Upper lobe of right lung (tissue), 1 donor: Measurements from ENCODE around the gene DIS3L2. TPM values are rescaled to one million over a fixed set of nuclear protein-coding genes. Genes with fewer than 3 reads are reported as not detected.

Experiments used
- ATAC-seq: fragments of 200-7000 bp; cut with Tn5 transposase; one replicate; pipeline ENCODE4 v1.9.1; 2020; ENCODE audit warnings: mild to moderate bottlenecking, moderate library complexity
- DNase-seq: peaks from one replicate; pipeline ENCODE4 v3.0.0-alpha.2; 2020
- H3K27ac ChIP-seq: fragments of 200-600 bp; one replicate; pipeline ENCODE4 v1.8.0; 2022
- H3K27me3 ChIP-seq: fragments of 200-600 bp; one replicate; pipeline ENCODE4 v1.8.0; 2022; ENCODE audit warnings: mild to moderate bottlenecking
- H3K36me3 ChIP-seq: fragments of 200-600 bp; one replicate; pipeline ENCODE4 v1.8.0; 2022
- H3K4me1 ChIP-seq: fragments of 200-600 bp; one replicate; pipeline ENCODE4 v1.8.0; 2022
- H3K4me3 ChIP-seq: fragments of 200-600 bp; one replicate; pipeline ENCODE4 v1.8.0; 2022; ENCODE audit warnings: mild to moderate bottlenecking
- H3K9me3 ChIP-seq: fragments of 200-600 bp; one replicate; pipeline ENCODE4 v1.8.0; 2022
- intact Hi-C: fragments of 100-400 bp; cut with DNase I; formaldehyde crosslinking; loops from one replicate; pipeline ENCODE4 v1.11.0; 2022
- total RNA-seq: library from RNA; stranded (reverse); fragmentation: NEBNext Ultra II Directional; extraction: Animal tissue kit (Norgen Biotek cat#: 25700); gene quantifications from one replicate; pipeline ENCODE4 v1.2.1, GENCODE V29; 2021
- TF ChIP-seq, protein P1 (sequence below): fragments of 200-600 bp; IDR thresholded peaks from one replicate; pipeline ENCODE4 v1.8.0; 2022; ENCODE audit warnings: antibody characterized with exemption
- donor health status: DM: no; HTN: yes; CAD: no; lungs with severe emphysema.

Gene DIS3L2
- total RNA-seq, 1 donor from 2014 or later = 35.8 TPM

DNA sequence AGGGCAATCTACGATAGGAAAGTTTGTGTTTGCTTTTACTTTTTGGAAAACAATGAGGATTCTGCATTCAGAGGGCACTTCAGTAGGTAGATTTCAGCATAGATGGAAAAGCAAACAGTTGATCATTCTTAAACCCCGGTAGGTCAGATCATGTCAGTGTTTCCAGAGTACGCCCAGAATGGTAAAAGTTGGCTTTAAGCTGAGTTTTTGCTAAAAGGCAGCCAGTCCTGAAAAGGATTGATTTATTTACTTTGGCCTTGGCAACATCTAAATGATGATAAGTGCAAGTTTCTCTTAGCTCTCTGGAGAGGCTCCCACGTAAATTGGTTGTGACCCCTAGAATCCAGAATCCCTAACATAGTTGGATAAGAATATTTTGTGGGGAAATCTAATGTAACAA is 168.0 kb downstream of the DIS3L2 start:
- no peak overlapping the region for H3K27ac ChIP-seq
- H3K36me3 ChIP-seq = peaks cover 36% of the 10 kb centered on the region
- H3K27me3 ChIP-seq = no peaks in the 10 kb centered on the region
- intact Hi-C loops = no loop called here
- H3K4me3 ChIP-seq = no peak overlapping the region
- ATAC-seq (no peak), DNase-seq (no peak)
- H3K4me1 ChIP-seq = peaks cover 3% of the 10 kb centered on the region
- H3K9me3 ChIP-seq = no peaks in the 10 kb centered on the region
- TF ChIP-seq, protein P1, sequence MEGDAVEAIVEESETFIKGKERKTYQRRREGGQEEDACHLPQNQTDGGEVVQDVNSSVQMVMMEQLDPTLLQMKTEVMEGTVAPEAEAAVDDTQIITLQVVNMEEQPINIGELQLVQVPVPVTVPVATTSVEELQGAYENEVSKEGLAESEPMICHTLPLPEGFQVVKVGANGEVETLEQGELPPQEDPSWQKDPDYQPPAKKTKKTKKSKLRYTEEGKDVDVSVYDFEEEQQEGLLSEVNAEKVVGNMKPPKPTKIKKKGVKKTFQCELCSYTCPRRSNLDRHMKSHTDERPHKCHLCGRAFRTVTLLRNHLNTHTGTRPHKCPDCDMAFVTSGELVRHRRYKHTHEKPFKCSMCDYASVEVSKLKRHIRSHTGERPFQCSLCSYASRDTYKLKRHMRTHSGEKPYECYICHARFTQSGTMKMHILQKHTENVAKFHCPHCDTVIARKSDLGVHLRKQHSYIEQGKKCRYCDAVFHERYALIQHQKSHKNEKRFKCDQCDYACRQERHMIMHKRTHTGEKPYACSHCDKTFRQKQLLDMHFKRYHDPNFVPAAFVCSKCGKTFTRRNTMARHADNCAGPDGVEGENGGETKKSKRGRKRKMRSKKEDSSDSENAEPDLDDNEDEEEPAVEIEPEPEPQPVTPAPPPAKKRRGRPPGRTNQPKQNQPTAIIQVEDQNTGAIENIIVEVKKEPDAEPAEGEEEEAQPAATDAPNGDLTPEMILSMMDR = no peak

DNA sequence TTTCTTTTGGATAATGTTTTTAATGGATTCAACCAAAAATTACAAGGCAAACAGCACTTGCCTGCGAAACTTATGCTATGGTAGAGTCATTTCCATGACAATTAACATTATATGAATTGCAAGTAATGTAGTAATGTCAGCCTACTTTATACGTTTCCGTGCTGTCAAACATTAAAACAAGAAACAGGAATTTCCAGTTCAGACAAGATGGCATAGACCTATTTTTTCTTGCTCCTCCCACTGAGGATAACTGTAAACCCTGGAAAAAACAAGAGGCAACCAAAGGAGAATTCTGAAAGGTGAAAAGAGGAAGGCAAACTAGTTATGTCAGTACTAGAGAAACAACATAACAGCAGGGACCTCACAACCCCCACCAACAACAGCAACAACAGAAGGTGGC is 170.7 kb downstream of the DIS3L2 start:
- ATAC-seq = no peak

DNA sequence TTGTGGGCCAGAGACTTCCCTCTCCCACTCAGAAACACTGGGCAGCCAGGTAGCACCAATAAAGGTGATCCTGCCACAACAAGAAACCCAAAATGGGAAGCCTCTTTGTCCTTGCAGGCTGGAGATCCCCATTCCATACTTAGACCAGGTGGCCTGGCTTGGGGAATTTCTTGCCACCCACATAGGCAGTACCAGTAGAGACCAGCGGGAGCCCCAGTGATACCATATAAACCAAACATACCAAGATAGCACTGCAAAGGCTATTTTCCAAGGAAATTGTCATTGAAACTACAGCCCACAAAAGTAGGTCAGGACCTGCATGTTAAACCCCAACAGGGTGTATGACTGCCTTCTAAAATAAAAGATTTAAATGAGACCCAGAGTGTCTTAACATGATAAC is 171.6 kb downstream of the DIS3L2 start:
- peaks cover 33% of the 10 kb centered on the region for H3K36me3 ChIP-seq
- peaks cover 3% of the 10 kb centered on the region for H3K4me1 ChIP-seq
- TF ChIP-seq, protein P1 = no peak
- H3K4me3 ChIP-seq = no peak overlapping the region
- no peak overlapping the region for H3K27ac ChIP-seq
- no peaks in the 10 kb centered on the region for H3K9me3 ChIP-seq
- intact Hi-C loops = no loop called here
- DNase-seq = no peak
- H3K27me3 ChIP-seq = no peaks in the 10 kb centered on the region
- ATAC-seq = no peak

More for the DNA sequence above, 170.7 kb downstream of the DIS3L2 start:
- H3K36me3 ChIP-seq = peaks cover 36% of the 10 kb centered on the region
- H3K27me3 ChIP-seq = no peaks in the 10 kb centered on the region
- H3K4me1 ChIP-seq = peaks cover 3% of the 10 kb centered on the region
- H3K27ac ChIP-seq = no peak overlapping the region
- no peak overlapping the region for H3K4me3 ChIP-seq
- no peaks in the 10 kb centered on the region for H3K9me3 ChIP-seq
- intact Hi-C loops = no loop called here
- TF ChIP-seq, protein P1 = no peak
- no peak for DNase-seq

DNA sequence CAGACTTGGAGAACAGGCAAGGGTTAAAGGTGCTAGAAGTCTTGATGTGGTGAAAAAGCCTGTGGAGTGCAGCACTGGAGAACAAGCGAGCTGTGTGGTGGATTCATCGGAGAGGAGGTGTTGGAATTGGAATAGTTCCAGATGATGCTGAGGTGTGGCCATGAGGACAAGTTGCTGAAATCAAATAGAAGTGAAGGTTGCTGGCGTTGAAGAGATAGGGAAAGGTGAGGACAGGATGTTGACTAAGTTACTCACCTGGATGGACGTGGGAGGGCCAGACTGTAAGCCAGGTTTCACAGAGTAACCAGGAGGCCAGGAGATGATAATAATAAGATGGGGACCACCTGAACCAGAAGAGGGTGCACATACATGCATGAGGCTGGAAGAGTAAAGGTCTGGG is 173.4 kb downstream of the DIS3L2 start:
- H3K4me3 ChIP-seq = no peak overlapping the region
- H3K27me3 ChIP-seq = no peaks in the 10 kb centered on the region
- no peaks in the 10 kb centered on the region for H3K4me1 ChIP-seq
- H3K36me3 ChIP-seq = peaks cover 30% of the 10 kb centered on the region
- no peaks in the 10 kb centered on the region for H3K9me3 ChIP-seq
- ATAC-seq (no peak), DNase-seq (no peak)
- intact Hi-C loops = no loop called here
- no peak overlapping the region for H3K27ac ChIP-seq
- TF ChIP-seq, protein P1 = no peak

DNA sequence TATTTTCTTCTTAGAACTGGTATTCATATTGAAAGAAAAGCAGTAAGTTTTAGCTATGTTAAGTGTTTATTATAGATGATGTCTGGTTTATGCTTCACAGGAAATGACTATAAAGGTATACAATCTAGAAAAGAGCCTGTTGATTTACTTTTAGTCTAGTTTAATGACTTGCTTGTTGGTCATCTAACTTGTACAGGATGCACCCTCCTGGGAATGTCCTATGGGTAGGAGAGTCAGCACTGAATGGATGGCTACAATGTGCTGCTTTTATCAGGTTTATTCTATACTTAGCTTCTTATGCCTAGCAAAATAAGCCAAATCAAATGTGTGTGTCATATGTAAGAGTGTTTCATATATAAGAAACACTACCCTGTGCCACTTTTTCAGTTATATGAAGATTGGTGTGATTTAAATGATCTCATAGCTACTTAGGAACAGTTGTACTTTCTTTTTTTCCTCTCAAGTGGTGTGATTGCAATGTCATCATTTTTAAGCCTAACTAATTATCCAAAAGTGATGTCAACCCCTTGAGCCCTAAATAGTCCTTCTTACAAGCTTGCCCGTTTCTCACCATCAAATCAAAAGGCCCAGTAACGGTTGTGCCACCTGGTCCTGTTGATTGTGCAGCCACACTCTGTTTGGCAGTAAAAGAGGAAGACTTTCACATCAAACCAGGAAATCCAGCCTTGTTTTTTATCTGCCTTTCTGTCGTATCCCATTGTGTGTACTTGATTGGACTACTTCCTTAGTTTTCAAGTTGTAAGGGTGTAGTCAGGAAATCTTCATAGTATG is 176.0 kb downstream of the DIS3L2 start:
- ATAC-seq = no peak
- no peaks in the 10 kb centered on the region for H3K27me3 ChIP-seq
- no peak overlapping the region for H3K27ac ChIP-seq
- no peaks in the 10 kb centered on the region for H3K9me3 ChIP-seq
- intact Hi-C loops = no loop called here
- DNase-seq = no peak
- TF ChIP-seq, protein P1 = no peak
- H3K4me3 ChIP-seq = no peak overlapping the region
- peaks cover 6% of the 10 kb centered on the region for H3K36me3 ChIP-seq
- no peaks in the 10 kb centered on the region for H3K4me1 ChIP-seq
